HEK293T (cell line): Measurements from ENCODE around the gene BCAT1.

Experiments used
- CTCF ChIA-PET: fragments of 350-600 bp; formaldehyde crosslinking; extraction: SDS; loops from one replicate; lab custom pipeline; 2021; ENCODE audit warnings: antibody characterized with exemption, inconsistent platforms; lab: Yijun Ruan, JAX
- POLR2A ChIA-PET: fragments of 350-600 bp; formaldehyde crosslinking; extraction: SDS; loops from one replicate; lab custom pipeline; 2020; ENCODE audit warnings: antibody characterized with exemption, inconsistent platforms; lab: Yijun Ruan, JAX
- DNase-seq: peaks from one replicate; pipeline ENCODE4 v3.0.0; 2012; ENCODE audit warnings: mixed read lengths; ENCODE audit errors: extremely low spot score
- ARNT ChIP-seq: fragments of 450-650 bp; IDR thresholded peaks from 2 replicates; pipeline ENCODE4 v1.6.1; 2017; ENCODE audit warnings: mild to moderate bottlenecking
- BHLHE40 ChIP-seq: fragments of 450-650 bp; IDR thresholded peaks from 2 replicates; pipeline ENCODE4 v1.6.1; 2016; ENCODE audit warnings: mild to moderate bottlenecking, moderate library complexity, borderline replicate concordance
- CTBP1 ChIP-seq: fragments of 450-650 bp; IDR thresholded peaks from 2 replicates; pipeline ENCODE4 v1.6.1; 2016; ENCODE audit warnings: borderline replicate concordance
- ELF4 ChIP-seq: fragments of 450-650 bp; IDR thresholded peaks from 2 replicates; pipeline ENCODE4 v1.6.1; 2017; ENCODE audit warnings: antibody characterized with exemption
- FOXA1 ChIP-seq: fragments of 450-650 bp; IDR thresholded peaks from 2 replicates; pipeline ENCODE4 v1.6.1; 2016; ENCODE audit warnings: mild to moderate bottlenecking
- FOXK2 ChIP-seq: fragments of 450-650 bp; IDR thresholded peaks from 2 replicates; pipeline ENCODE4 v1.6.1; 2016; ENCODE audit warnings: mild to moderate bottlenecking
- FOXM1 ChIP-seq: fragments of 450-650 bp; IDR thresholded peaks from 2 replicates; pipeline ENCODE4 v1.6.1; 2017; ENCODE audit warnings: mild to moderate bottlenecking, borderline replicate concordance
- HDGF ChIP-seq: fragments of 450-650 bp; IDR thresholded peaks from 2 replicates; pipeline ENCODE4 v1.6.1; 2017; ENCODE audit warnings: antibody characterized with exemption, borderline replicate concordance
- L3MBTL2 ChIP-seq: fragments of 450-650 bp; conservative IDR thresholded peaks from 2 replicates; pipeline ENCODE4 v1.6.1; 2016; ENCODE audit warnings: mild to moderate bottlenecking
- LEF1 ChIP-seq: fragments of 450-650 bp; IDR thresholded peaks from 2 replicates; pipeline ENCODE4 v1.6.1; 2017; ENCODE audit warnings: mild to moderate bottlenecking, borderline replicate concordance
- NFRKB ChIP-seq: fragments of 450-650 bp; IDR thresholded peaks from 2 replicates; pipeline ENCODE4 v1.6.1; 2016; ENCODE audit warnings: mild to moderate bottlenecking, moderate library complexity
- PKNOX1 ChIP-seq: fragments of 450-650 bp; IDR thresholded peaks from 2 replicates; pipeline ENCODE4 v1.6.1; 2016
- SP1 ChIP-seq: fragments of 450-650 bp; IDR thresholded peaks from 2 replicates; pipeline ENCODE4 v1.6.1; 2017
- SUZ12 ChIP-seq: fragments of 450-650 bp; IDR thresholded peaks from 2 replicates; pipeline ENCODE4 v1.6.1; 2016; ENCODE audit warnings: mild to moderate bottlenecking
- TARDBP ChIP-seq: fragments of 450-650 bp; IDR thresholded peaks from 2 replicates; pipeline ENCODE4 v1.6.1; 2016
- ZNF384 ChIP-seq: fragments of 450-650 bp; IDR thresholded peaks from 2 replicates; pipeline ENCODE4 v1.6.1; 2016

The BCAT1 gene

GRCh38 chr12:24900196-24900595 is 48.7 kb downstream of the BCAT1 start:
- DNase-seq, result no peak
- ChIA-PET CTCF (no interaction called here), POLR2A (no interaction called here)
- TF ChIP-seq ARNT (no peak), SUZ12 (no peak), CTBP1 (no peak), ZNF384 (no peak), NFRKB (no peak), ELF4 (no peak)

DNA sequence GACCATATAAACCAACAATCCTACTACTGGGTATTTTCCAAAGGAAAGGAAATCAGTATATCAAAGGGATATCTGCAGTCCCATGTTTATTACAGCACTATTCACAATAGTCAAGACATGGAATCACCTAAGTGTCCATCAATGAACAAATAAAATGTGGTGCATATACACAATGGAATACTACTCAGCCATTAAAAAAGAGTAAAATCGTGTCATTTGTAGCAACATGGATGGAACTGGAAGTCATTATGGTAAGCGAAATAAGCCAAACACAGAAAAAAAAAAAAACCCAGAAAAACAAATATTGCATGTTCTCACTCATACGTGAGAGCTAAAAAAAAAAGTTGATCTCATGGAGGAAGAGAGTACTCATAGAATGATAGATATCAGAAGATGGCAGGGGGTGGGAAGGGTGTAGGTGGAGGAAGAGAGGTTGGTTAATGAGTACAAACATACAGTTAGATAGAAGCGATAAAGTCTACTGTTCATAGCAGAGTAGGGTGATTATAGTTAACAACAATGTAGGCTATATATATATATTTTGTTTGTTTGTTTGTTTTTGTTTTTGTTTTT is 49.3 kb downstream of the BCAT1 start:
- no peak for DNase-seq
- POLR2A ChIA-PET, result no interaction called here
- CTCF ChIA-PET, result no interaction called here
- TF ChIP-seq ZNF384 (no peak), BHLHE40 (no peak), TARDBP (no peak), PKNOX1 (no peak), LEF1 (no peak), HDGF (no peak), ELF4 (no peak), ARNT (no peak), L3MBTL2 (no peak), FOXK2 (no peak)

DNA sequence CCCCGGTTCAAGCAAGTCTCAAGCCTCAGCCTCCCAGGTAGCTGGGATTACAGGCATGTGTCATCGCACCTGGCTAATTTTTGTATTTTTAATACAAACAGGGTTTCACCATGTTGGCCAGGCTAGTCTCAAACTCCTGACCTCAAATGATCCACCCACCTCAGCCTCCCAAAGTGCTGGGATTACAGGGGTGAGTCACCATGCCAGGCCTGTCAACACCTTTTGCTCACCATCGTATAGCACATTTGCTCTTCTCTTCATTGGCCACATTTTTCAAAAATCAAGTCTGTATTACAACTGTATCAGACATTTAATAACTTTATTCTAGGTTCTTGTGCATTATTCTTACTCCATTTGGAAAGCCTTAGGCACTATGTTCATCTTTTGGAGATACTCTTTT is 50.3 kb downstream of the BCAT1 start:
- no peak for TF ChIP-seq L3MBTL2
- TF ChIP-seq FOXA1, result no peak
- TF ChIP-seq ARNT, result no peak
- TF ChIP-seq FOXK2, result no peak
- no peak for TF ChIP-seq BHLHE40
- TF ChIP-seq ELF4, result no peak
- TF ChIP-seq SUZ12, result no peak
- TF ChIP-seq FOXM1, result no peak
- TF ChIP-seq PKNOX1, result no peak
- TF ChIP-seq CTBP1, result no peak
- TF ChIP-seq NFRKB, result no peak
- no peak for TF ChIP-seq HDGF
- TF ChIP-seq LEF1, result no peak
- no peak for TF ChIP-seq SP1
- no peak for TF ChIP-seq TARDBP
- TF ChIP-seq ZNF384, result no peak
- CTCF ChIA-PET, result no interaction called here
- POLR2A ChIA-PET, result no interaction called here
- no peak for DNase-seq

DNA sequence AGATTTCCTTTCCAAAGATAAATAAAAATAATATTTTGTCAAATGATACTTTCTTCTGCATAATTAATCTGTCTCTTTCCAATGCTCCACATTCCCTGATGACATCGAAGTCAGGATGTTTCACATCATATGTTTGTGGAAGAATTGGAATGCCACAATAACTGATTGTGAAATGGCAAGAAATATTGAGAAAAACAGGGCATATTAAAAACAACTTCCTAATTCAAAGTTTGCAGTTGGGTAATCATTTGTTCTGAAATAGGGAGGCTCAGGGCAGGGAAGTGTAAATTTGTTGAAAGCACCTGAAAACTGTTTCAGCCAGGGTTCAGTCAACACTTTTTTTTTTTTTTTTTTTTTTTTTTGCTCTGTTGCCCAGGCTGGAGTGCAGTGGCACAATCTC is 50.7 kb downstream of the BCAT1 start:
- no peak for TF ChIP-seq FOXM1
- TF ChIP-seq SUZ12, result no peak
- no peak for TF ChIP-seq LEF1
- TF ChIP-seq PKNOX1, result no peak
- CTCF ChIA-PET, result no interaction called here
- POLR2A ChIA-PET, result no interaction called here
- no peak for DNase-seq

- TF ChIP-seq PKNOX1 (no peak), ZNF384 (no peak), L3MBTL2 (no peak), ARNT (no peak), SP1 (no peak), HDGF (no peak), FOXM1 (no peak), FOXK2 (no peak), LEF1 (no peak), CTBP1 (no peak), TARDBP (no peak), SUZ12 (no peak), BHLHE40 (no peak), ELF4 (no peak), NFRKB (no peak)
- POLR2A ChIA-PET, result no interaction called here
- CTCF ChIA-PET, result interaction anchor here (0.7 kb wide), 1 partner anchor 56 kb away, joined by 3 read pairs; no protein-coding TSS in a partner anchor
- no peak for DNase-seq
These were observed 52.7 kb downstream of the BCAT1 start for GRCh38 chr12:24896171-24896570.

DNA sequence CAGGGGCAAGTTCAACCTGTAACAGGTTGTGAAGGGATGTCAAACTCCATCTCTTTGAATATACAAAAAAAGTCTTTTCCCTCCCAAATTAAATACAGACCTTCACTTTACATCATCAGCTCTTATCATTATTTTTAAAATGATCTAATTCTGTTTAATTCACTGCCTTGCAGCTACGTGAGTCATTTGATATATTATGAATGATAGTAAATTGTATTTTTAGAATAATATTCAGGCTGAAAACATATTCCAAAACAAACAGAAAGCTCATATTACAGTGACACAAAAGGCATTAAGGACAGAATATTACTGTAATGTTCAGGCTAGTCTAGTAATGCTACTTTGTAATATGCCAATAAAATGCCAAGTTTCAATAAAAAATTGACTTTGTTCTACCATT is 53.3 kb downstream of the BCAT1 start:
- POLR2A ChIA-PET, result no interaction called here
- TF ChIP-seq ELF4, result no peak
- TF ChIP-seq HDGF, result no peak
- no peak for TF ChIP-seq FOXM1
- TF ChIP-seq FOXA1, result no peak
- no peak for TF ChIP-seq PKNOX1
- TF ChIP-seq ZNF384, result no peak
- no peak for TF ChIP-seq LEF1
- TF ChIP-seq NFRKB, result no peak
- CTCF ChIA-PET, result no interaction called here
- DNase-seq, result no peak
